K562 (cell line): ENCODE data around the gene CADM2. TPM values are rescaled to one million over a fixed set of nuclear protein-coding genes. Genes with fewer than 3 reads are reported as not detected.

Experiments used
- ATAC-seq: fragments of 200-7000 bp; cut with Tn5 transposase; 3 replicates; pipeline ENCODE4 v1.9.1; 2020; ENCODE audit warnings: moderate library complexity
- BruUV-seq: library from RNA; stranded (reverse); fragments of 400-500 nt; replicated peaks from 2 replicates; lab custom pipeline; 2021; lab: Mats Ljungman, UMichigan
- CTCF ChIA-PET: fragments of 300-600 bp; formaldehyde crosslinking; extraction: SDS; loops from one replicate; lab custom pipeline; 2021; ENCODE audit warnings: low intra/inter-chr PET ratio; lab: Yijun Ruan, JAX
- POLR2A ChIA-PET: fragments of 300-600, 350-650 bp; sonication (Branson Sonifier 250); formaldehyde crosslinking; extraction: SDS; loops from one replicate; lab custom pipeline; 2021; ENCODE audit warnings: antibody characterized with exemption, inconsistent platforms; lab: Yijun Ruan, JAX
- DNase-seq, 4 experiments: peaks; one replicate each; pipeline versions ENCODE4 v3.0.0 to v3.0.0-alpha.2; 2011 to 2018; ENCODE audit warnings: low spot score in 3 of 4, mixed read lengths in 3 of 4; ENCODE audit errors: extremely low read depth in 1 of 4
- FAIRE-seq: peaks from 2 replicates; lab custom pipeline; 2011; peaks lifted over from hg19 to GRCh38; lab: Jason Lieb, UNC
- H2AFZ ChIP-seq: 2 replicates; pipeline ENCODE4 v1.6.0; 2011; ENCODE audit warnings: low read depth, low read length, control low read depth, inconsistent platforms
- H3K27ac ChIP-seq: fragments of 200-600 bp; 3 replicates; pipeline ENCODE4 v1.8.0; 2011; ENCODE audit warnings: low read depth, mild to moderate bottlenecking, control low read depth, inconsistent platforms, low read length, moderate library complexity, mixed read lengths; ENCODE audit errors: extremely low read depth
- H3K27me3 ChIP-seq, 2 experiments: fragments of 300-600 bp in 1 of 2; 2 replicates in 1 of 2; 3 replicates in 1 of 2; pipeline versions ENCODE4 v1.6.0 to v1.8.0; 2011; ENCODE audit warnings: inconsistent platforms in 2 of 2, low read length in 2 of 2, mild to moderate bottlenecking in 1 of 2, mixed read lengths in 1 of 2, moderate library complexity in 1 of 2; ENCODE audit not compliant: control insufficient read depth in 2 of 2, insufficient read depth in 2 of 2
- H3K36me3 ChIP-seq: fragments of 300-600 bp; 3 replicates; pipeline ENCODE4 v1.8.0; 2011; ENCODE audit warnings: mild to moderate bottlenecking, low read length, inconsistent platforms; ENCODE audit not compliant: control insufficient read depth, insufficient read depth
- H3K4me1 ChIP-seq, 2 experiments: fragments of 200-600 bp in 1 of 2; replicated peaks in 1 of 2; 2 replicates in 1 of 2; 3 replicates in 1 of 2; pipeline versions ENCODE4 v1.5.1 to v1.8.0; 2011; ENCODE audit warnings: inconsistent platforms in 2 of 2, low read length in 2 of 2, mild to moderate bottlenecking in 1 of 2, mixed read lengths in 1 of 2, moderate library complexity in 1 of 2; ENCODE audit not compliant: control insufficient read depth in 2 of 2, insufficient read depth in 2 of 2
- H3K4me2 ChIP-seq: 2 replicates; pipeline ENCODE4 v1.6.1; 2011; ENCODE audit warnings: low read length, control low read depth, inconsistent platforms, mixed read lengths; ENCODE audit not compliant: insufficient read depth
- H3K4me3 ChIP-seq: fragments of 200-600 bp; sonication (generic), shearing (Covaris generic); 2 replicates; pipeline ENCODE4 v1.5.1; 2016; ENCODE audit warnings: control low read depth, inconsistent platforms
- H3K79me2 ChIP-seq: fragments of 200-600 bp; 3 replicates; pipeline ENCODE4 v1.8.0; 2011; ENCODE audit warnings: low read length, inconsistent platforms; ENCODE audit not compliant: control insufficient read depth, insufficient read depth
- H3K9ac ChIP-seq, 2 experiments: 2 replicates each; pipeline versions ENCODE4 v1.6.0 to v1.6.1; 2011; ENCODE audit warnings: low read depth in 2 of 2, low read length in 2 of 2, control low read depth in 1 of 2, inconsistent platforms in 1 of 2, mild to moderate bottlenecking in 1 of 2, mixed read lengths in 1 of 2; ENCODE audit not compliant: insufficient read depth in 1 of 2
- H3K9me1 ChIP-seq: one replicate; pipeline ENCODE4 v1.6.0; 2011; ENCODE audit warnings: inconsistent platforms, mild to moderate bottlenecking, low read length, moderate library complexity; ENCODE audit not compliant: control insufficient read depth, insufficient read depth
- H3K9me3 ChIP-seq: replicated peaks from 2 replicates; pipeline ENCODE4 v1.5.1; 2011; ENCODE audit warnings: low read depth, low read length, inconsistent platforms; ENCODE audit not compliant: control insufficient read depth, insufficient read depth
- H4K20me1 ChIP-seq: replicated peaks from 2 replicates; pipeline ENCODE4 v1.6.1; 2011; ENCODE audit warnings: low read length, inconsistent platforms, mixed read lengths; ENCODE audit not compliant: control insufficient read depth, insufficient read depth
- CLOCK ChIP-seq: fragments of 250-450 bp; sonication (Bioruptor Pico); IDR thresholded peaks from 2 replicates; pipeline ENCODE4 v1.4.0; 2020; ENCODE audit warnings: mild to moderate bottlenecking, moderate library complexity, borderline replicate concordance
- DIDO1 ChIP-seq: fragments of 450-650 bp; IDR thresholded peaks from 2 replicates; pipeline ENCODE4 v1.6.1; 2016; ENCODE audit warnings: low read depth, missing biosample characterization, missing genetic modification characterization
- HDAC6 ChIP-seq: IDR thresholded peaks from 2 replicates; pipeline ENCODE4 v1.6.1; 2012; ENCODE audit warnings: low read depth, mild to moderate bottlenecking, control low read depth, inconsistent platforms, low read length, moderate library complexity
- NR2F6 ChIP-seq: fragments of 450-650 bp; formaldehyde crosslinking; IDR thresholded peaks from 2 replicates; pipeline ENCODE4 v1.4.0; 2020; ENCODE audit warnings: mild to moderate bottlenecking
- TCF7 ChIP-seq: sonication (generic); IDR thresholded peaks from 2 replicates; pipeline ENCODE4 v1.6.1; 2016; ENCODE audit warnings: antibody characterized with exemption, borderline replicate concordance
- ZNF146 ChIP-seq: IDR thresholded peaks from one replicate; pipeline ENCODE4 v1.6.1; 2018; ENCODE audit warnings: missing compliant biosample characterization; ENCODE audit not compliant: unreplicated experiment
- ZNF280A ChIP-seq: fragments of 450-650 bp; IDR thresholded peaks from 2 replicates; pipeline ENCODE4 v1.6.1; 2018; ENCODE audit warnings: mild to moderate bottlenecking, low read depth; ENCODE audit not compliant: partially characterized antibody
- ZNF354B ChIP-seq: fragments of 250-450 bp; sonication (Bioruptor Pico); IDR thresholded peaks from 2 replicates; pipeline ENCODE4 v1.4.0; 2020
- ZNF766 ChIP-seq: fragments of 200-800 bp; sonication (Bioruptor generic); conservative IDR thresholded peaks from 2 replicates; pipeline ENCODE4 v1.6.1; 2016; ENCODE audit warnings: missing genetic modification characterization, missing compliant biosample characterization
- WGBS: fragments of 100-300 bp; shearing (Covaris generic); methylation state at CpG from one replicate; pipeline ENCODE4 v1.1.6; 2016; ENCODE audit warnings: low coverage, mixed read lengths; ENCODE audit not compliant: insufficient coverage; ENCODE audit errors: missing lambda C conversion rate; 5-methylcytosine and 5-hydroxymethylcytosine counted together
- in situ Hi-C: fragments of 300-500 bp; cut with MboI; formaldehyde crosslinking; loops from 4 replicates; pipeline ENCODE4 v1.15.0; 2018; ENCODE audit warnings: inconsistent platforms, mixed read lengths
- intact Hi-C: fragments of 100-400 bp; cut with micrococcal nuclease; formaldehyde crosslinking; loops from 2 replicates; pipeline ENCODE4 v1.14.2; 2022
- polyA plus RNA-seq, 8 experiments: library from polyadenylated mRNA; depleted of rRNA in 4 of 8; stranded (reverse) in 5 of 8; unstranded in 3 of 8; fragments of >200 nt; fragmentation: Nextera tagmentation in 2 of 8; fragmentation: Illumina TruSeq in 1 of 8; extraction: Ambion mirVana in 2 of 8; extraction: Trizol in 1 of 8; gene quantifications; 2 replicates each; pipeline versions ENCODE4 v1.2.1 to v1.2.3, GENCODE V29; 2011 to 2014; ENCODE audit warnings: inconsistent platforms in 1 of 8, missing spikeins in 1 of 8
- total RNA-seq, 7 experiments: library from RNA; depleted of rRNA in 6 of 7; stranded (reverse); fragments of >200 nt in 6 of 7; fragmentation: Illumina TruSeq in 2 of 7; extraction: Trizol in 2 of 7; gene quantifications; 2 replicates each; pipeline versions ENCODE4 v1.2.1 to v1.2.3, GENCODE V29; 2011 to 2021; ENCODE audit warnings: low replicate concordance in 1 of 7
- TF ChIP-seq, protein P1 (sequence below): sonication (generic); formaldehyde crosslinking; IDR thresholded peaks from 2 replicates; pipeline ENCODE4 v1.8.1; 2023; ENCODE audit warnings: mild to moderate bottlenecking, missing genetic modification reagents

Gene CADM2
- total and polyA plus RNA-seq, 9 of the 15 experiments (the other 6 are each of a cell fraction or from before 2014, with no cell fraction given), result 0.11 to 3.2 (median 0.95) TPM

DNA sequence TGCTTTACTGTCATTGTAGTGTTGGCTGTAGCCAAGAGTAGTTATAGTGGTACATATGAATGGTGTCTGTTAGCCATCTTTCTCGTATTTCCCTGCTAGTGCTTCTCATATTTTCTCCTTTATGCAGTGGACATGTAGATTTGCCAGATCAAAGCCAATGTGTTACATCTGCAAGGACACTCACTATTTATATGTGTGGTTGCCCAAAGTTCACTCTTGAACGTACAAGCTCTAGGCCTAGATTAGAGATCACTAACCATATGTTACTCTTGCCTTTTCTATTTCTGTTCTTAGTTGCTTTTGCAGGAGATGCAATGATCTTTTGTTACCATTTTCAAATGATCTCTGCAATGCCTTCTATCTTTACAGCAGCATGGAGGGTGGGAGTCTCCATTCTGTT is 78.4 kb downstream of the CADM2 start:
- ChIA-PET POLR2A (no interaction called here), CTCF (no interaction called here)
- in situ Hi-C loops, result no loop called here
- Histone ChIP-seq H3K4me3 (no peak overlapping the region), H4K20me1 (no peaks in the 10 kb centered on the region), H3K9me1 (no peaks in the 10 kb centered on the region), H3K79me2 (no peaks in the 10 kb centered on the region), H3K9ac (no peak overlapping the region), H2AFZ (no peak overlapping the region), H3K36me3 (no peaks in the 10 kb centered on the region), H3K27me3 (no peaks in the 10 kb centered on the region), H3K9me3 (no peaks in the 10 kb centered on the region), H3K4me2 (no peak overlapping the region), H3K27ac (no peak overlapping the region), H3K4me1 (no peaks in the 10 kb centered on the region)
- no TSS peak for BruUV-seq
- WGBS, result 0% methylated on average over 2 of the region's 2 CpGs
- intact Hi-C loops, result no loop called here
- TF ChIP-seq HDAC6 (no peak), ZNF280A (no peak), ZNF766 (no peak), TCF7 (no peak), ZNF354B (CRISPR knock-in tag) (no peak), CLOCK (no peak), DIDO1 (tag) (no peak), ZNF146 (CRISPR knock-in tag) (no peak), NR2F6 (no peak)
- TF ChIP-seq, protein P1, sequence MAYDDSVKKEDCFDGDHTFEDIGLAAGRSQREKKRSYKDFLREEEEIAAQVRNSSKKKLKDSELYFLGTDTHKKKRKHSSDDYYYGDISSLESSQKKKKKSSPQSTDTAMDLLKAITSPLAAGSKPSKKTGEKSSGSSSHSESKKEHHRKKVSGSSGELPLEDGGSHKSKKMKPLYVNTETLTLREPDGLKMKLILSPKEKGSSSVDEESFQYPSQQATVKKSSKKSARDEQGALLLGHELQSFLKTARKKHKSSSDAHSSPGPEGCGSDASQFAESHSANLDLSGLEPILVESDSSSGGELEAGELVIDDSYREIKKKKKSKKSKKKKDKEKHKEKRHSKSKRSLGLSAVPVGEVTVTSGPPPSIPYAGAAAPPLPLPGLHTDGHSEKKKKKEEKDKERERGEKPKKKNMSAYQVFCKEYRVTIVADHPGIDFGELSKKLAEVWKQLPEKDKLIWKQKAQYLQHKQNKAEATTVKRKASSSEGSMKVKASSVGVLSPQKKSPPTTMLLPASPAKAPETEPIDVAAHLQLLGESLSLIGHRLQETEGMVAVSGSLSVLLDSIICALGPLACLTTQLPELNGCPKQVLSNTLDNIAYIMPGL (CRISPR knock-in tag), result no peak
- ATAC-seq, result no peak
- DNase-seq, result no peak
- no peak for FAIRE-seq
